Spleen (tissue), 11 donors: ENCODE measurements around the gene SYTL1. TPM values are rescaled to one million over a fixed set of nuclear protein-coding genes. Genes with fewer than 3 reads are reported as not detected.

Experiments used
- DNase-seq: peaks from one replicate; pipeline ENCODE4 v3.0.0-alpha.2; 2020
- H3K27ac ChIP-seq, 8 donors: fragments of 200-600 bp; sonication (generic) in 7 of 8; 1 replicate in 4 of 8; 2 replicates in 4 of 8; pipeline versions ENCODE4 v1.5.0 to v1.8.0; 2016 to 2021; ENCODE audit warnings: inconsistent platforms in 4 of 8, mild to moderate bottlenecking in 4 of 8, moderate library complexity in 1 of 8
- H3K27me3 ChIP-seq, 7 donors: fragments of 200-600 bp; sonication (generic) in 6 of 7; replicated peaks in 1 of 7; 1 replicate in 4 of 7; 2 replicates in 3 of 7; pipeline versions ENCODE4 v1.5.0 to v1.8.0; 2016 to 2021; ENCODE audit warnings: inconsistent platforms in 3 of 7, mild to moderate bottlenecking in 1 of 7
- H3K36me3 ChIP-seq, 6 donors: fragments of 200-600 bp; sonication (generic) in 5 of 6; 1 replicate in 4 of 6; 2 replicates in 2 of 6; pipeline versions ENCODE4 v1.5.0 to v1.8.0; 2016 to 2021; ENCODE audit warnings: inconsistent platforms in 2 of 6
- H3K4me1 ChIP-seq, 6 donors: fragments of 200-600 bp; sonication (generic) in 5 of 6; 1 replicate in 3 of 6; 2 replicates in 3 of 6; pipeline versions ENCODE4 v1.5.0 to v1.8.0; 2016 to 2021; ENCODE audit warnings: inconsistent platforms in 3 of 6
- H3K4me3 ChIP-seq, 8 donors: fragments of 200-600 bp; sonication (generic) in 7 of 8; 1 replicate in 4 of 8; 2 replicates in 4 of 8; pipeline versions ENCODE4 v1.5.0 to v1.8.0; 2016 to 2021; ENCODE audit warnings: inconsistent platforms in 4 of 8, mild to moderate bottlenecking in 4 of 8, moderate library complexity in 2 of 8
- H3K9me3 ChIP-seq, 8 donors: fragments of 200-600 bp; sonication (generic) in 7 of 8; 1 replicate in 4 of 8; 2 replicates in 4 of 8; pipeline versions ENCODE4 v1.5.0 to v1.8.0; 2016 to 2021; ENCODE audit warnings: inconsistent platforms in 4 of 8
- CTCF ChIP-seq, 11 experiments: fragments of 200-600 bp in 7 of 11; fragments of 450-650 bp in 4 of 11; sonication (generic) in 4 of 11; IDR thresholded peaks in 8 of 11; conservative IDR thresholded peaks in 3 of 11; 1 replicate in 7 of 11; 2 replicates in 4 of 11; pipeline versions ENCODE4 v1.4.0 to v1.8.0; 2016 to 2021; ENCODE audit warnings: antibody characterized with exemption in 11 of 11, inconsistent platforms in 4 of 11, mild to moderate bottlenecking in 1 of 11
- POLR2A ChIP-seq, 3 donors: fragments of 450-650 bp; IDR thresholded peaks; one replicate each; pipeline ENCODE4 v1.5.1; 2017; ENCODE audit warnings: antibody characterized with exemption in 3 of 3, mild to moderate bottlenecking in 1 of 3
- POLR2AphosphoS5 ChIP-seq, 3 donors: sonication (generic); formaldehyde crosslinking; IDR thresholded peaks; one replicate each; pipeline ENCODE4 v1.5.1; 2017; ENCODE audit warnings: antibody characterized with exemption in 3 of 3
- WGBS, 5 donors: extraction: QIAGEN DNeasy Blood & Tissue Kit in 3 of 5; methylation state at CpG; one replicate each; pipeline versions ENCODE4 v1.1.5 to v1.1.7; 2013 to 2018; 5-methylcytosine and 5-hydroxymethylcytosine counted together
- intact Hi-C: fragments of 100-400 bp; cut with DNase I; formaldehyde crosslinking; loops from one replicate; pipeline ENCODE4 v1.15.0; 2023; ENCODE audit warnings: low total_unique reads
- polyA plus RNA-seq, 3 donors: library from polyadenylated mRNA; stranded (reverse); fragments of 200-250 nt; gene quantifications; one replicate each; pipeline ENCODE4 v1.2.1, GENCODE V29; 2013
- total RNA-seq, 7 donors: library from RNA; depleted of rRNA in 3 of 7; stranded (reverse); fragments of >200 nt in 3 of 7; fragmentation: NEBNext Ultra II Directional in 4 of 7; extraction: Animal tissue kit (Norgen Biotek cat#: 25700) in 4 of 7; gene quantifications; one replicate each; pipeline versions ENCODE4 v1.1.0 to v1.2.1, GENCODE V29; 2016 to 2021
- donor health status: healthy with polysubstance abuse.
- donor health status: DM: no; HTN: no; CAD: no; lungs with moderate emphysema.
- donor health status: DM: no; HTN: no; CAD: no.
- donor health status: Bipolar disorder and iron deficiency.
- donor health status: healthy.
- donor health status: DM: no; HTN: no; CAD: no.
- donor health status: DM: yes; HTN: yes; CAD: no.

Gene SYTL1
- total and polyA plus RNA-seq, 10 donors = 54.9 to 208 (median 76.4) TPM

- intact Hi-C loops = no loop called here
- H3K4me3 ChIP-seq = no peak overlapping the region
- WGBS, 5 donors = 37 to 42% (median 40%) methylated on average over 10 of the region's 10 CpGs
- peaks cover 0 to 99% (median 85%) of the 10 kb centered on the region in 6 donors for H3K36me3 ChIP-seq
- peak overlapping the region in 2 of 8 donors; percentile 17 to 73 for H3K27ac ChIP-seq
- H3K27me3 ChIP-seq = no peaks in the 10 kb centered on the region
- DNase-seq = peak; percentile 90
- TF ChIP-seq CTCF (IDR thresholded peaks at IDR 0.05 in 8 of 11, conservative IDR thresholded peaks at IDR 0.05 in 3 of 11) = peak in 8 of 11 experiments; percentile 26 to 81 (median 63)
- no peak for TF ChIP-seq POLR2A (IDR thresholded peaks at IDR 0.05)
- TF ChIP-seq POLR2AphosphoS5 (IDR thresholded peaks at IDR 0.05) = no peak
- peaks cover 7 to 39% (median 19%) of the 10 kb centered on the region in 6 donors for H3K4me1 ChIP-seq
- H3K9me3 ChIP-seq = no peaks in the 10 kb centered on the region
These were observed 45.0 kb upstream of the SYTL1 start for GRCh38 chr1:27296773-27297291.

DNA sequence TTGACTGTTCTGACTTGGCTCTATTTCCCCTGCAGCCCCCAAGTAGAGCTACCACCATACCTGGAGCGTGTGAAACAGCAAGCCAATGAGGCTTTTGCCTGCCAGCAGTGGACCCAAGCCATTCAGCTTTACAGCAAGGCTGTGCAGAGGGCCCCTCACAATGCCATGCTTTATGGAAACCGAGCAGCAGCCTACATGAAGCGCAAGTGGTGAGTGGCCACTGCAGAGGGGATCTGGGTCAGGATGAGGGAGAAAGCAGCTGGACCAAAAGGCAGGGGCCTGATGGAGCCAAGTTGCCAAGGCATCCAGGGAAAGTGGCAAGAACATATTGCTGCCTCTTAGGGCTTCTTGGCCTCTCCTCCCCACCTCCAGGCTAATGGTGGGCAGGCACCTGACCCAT lies 43.9 kb upstream of the SYTL1 start:
- H3K36me3 ChIP-seq = peaks cover 0 to 99% (median 85%) of the 10 kb centered on the region in 6 donors
- no peak for TF ChIP-seq POLR2AphosphoS5 (IDR thresholded peaks at IDR 0.05)
- TF ChIP-seq POLR2A (IDR thresholded peaks at IDR 0.05) = no peak
- no peak for TF ChIP-seq CTCF (IDR thresholded peaks at IDR 0.05 in 8 of 11, conservative IDR thresholded peaks at IDR 0.05 in 3 of 11)
- no peaks in the 10 kb centered on the region for H3K27me3 ChIP-seq
- peaks cover 7 to 39% (median 19%) of the 10 kb centered on the region in 6 donors for H3K4me1 ChIP-seq
- no peak for DNase-seq
- H3K9me3 ChIP-seq = no peaks in the 10 kb centered on the region
- intact Hi-C loops = loop anchor here (2.0 kb wide), 1 partner anchor 309 kb away; no protein-coding TSS in a partner anchor
- 93 to 97% (median 95%) methylated on average over 3 of the region's 3 CpGs for WGBS, 5 donors
- H3K27ac ChIP-seq = peak overlapping the region in 4 of 8 donors; percentile 68 to 75 (median 73)
- H3K4me3 ChIP-seq = no peak overlapping the region

DNA sequence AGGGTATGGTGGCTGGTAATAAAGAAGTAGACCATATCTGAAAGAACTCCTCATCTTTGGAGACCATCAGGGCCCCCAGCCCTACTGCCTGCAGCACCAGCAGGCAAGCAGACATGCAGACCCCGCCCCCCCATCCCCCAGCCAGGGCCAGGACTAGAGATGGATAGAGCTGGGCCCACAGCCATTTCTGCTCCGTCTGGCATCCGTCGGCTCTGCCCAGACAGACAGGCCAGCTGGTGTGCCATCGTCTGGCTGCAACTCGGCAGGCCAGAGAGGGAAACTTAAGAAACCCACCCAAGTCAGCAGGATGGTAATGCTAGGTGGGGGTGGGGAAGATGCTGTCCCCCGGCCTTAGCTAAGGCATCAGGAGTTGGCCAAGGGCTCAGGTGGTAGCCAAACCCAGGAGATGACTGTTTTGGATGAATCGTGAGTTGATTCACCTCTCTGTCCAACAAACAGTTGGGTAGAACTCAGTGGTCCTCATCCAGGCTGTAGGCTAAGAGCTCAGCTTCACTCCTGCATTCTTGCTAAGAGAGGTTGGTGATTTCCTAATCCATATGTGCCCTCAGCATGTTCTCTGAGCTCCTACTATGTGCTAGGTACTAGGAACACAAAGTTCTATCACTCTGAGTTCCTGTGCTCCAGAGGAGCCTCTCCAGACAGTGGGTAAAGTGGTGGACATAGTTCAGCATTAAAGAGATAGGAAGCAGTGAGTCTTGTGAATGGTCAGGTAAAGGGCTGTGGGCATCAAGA lies 43.0 kb upstream of the SYTL1 start:
- 78 to 100% (median 85%) methylated on average over 1 to 8 of the region's 8 CpGs for WGBS, 5 donors
- intact Hi-C loops = loop anchor here (2.0 kb wide), 1 partner anchor 308 kb away; no protein-coding TSS in a partner anchor
- Histone ChIP-seq H3K27me3 (no peaks in the 10 kb centered on the region), H3K4me3 (no peak overlapping the region), H3K9me3 (no peaks in the 10 kb centered on the region), H3K27ac (peak overlapping the region in 6 of 8 donors; percentile 40 to 75 (median 70)), H3K4me1 (peaks cover 7 to 39% (median 19%) of the 10 kb centered on the region in 6 donors), H3K36me3 (peaks cover 0 to 99% (median 82%) of the 10 kb centered on the region in 6 donors)
- TF ChIP-seq POLR2A (IDR thresholded peaks at IDR 0.05) (no peak), POLR2AphosphoS5 (IDR thresholded peaks at IDR 0.05) (no peak), CTCF (IDR thresholded peaks at IDR 0.05 in 8 of 11, conservative IDR thresholded peaks at IDR 0.05 in 3 of 11) (no peak)
- DNase-seq = no peak
